ENCODE measurements around the gene APMAP. TPM values are rescaled to one million over a fixed set of nuclear protein-coding genes. Genes with fewer than 3 reads are reported as not detected.

Gene APMAP
- total RNA-seq, 2 donors from 2014 or later, result 70.5 to 93.8 TPM

DNA sequence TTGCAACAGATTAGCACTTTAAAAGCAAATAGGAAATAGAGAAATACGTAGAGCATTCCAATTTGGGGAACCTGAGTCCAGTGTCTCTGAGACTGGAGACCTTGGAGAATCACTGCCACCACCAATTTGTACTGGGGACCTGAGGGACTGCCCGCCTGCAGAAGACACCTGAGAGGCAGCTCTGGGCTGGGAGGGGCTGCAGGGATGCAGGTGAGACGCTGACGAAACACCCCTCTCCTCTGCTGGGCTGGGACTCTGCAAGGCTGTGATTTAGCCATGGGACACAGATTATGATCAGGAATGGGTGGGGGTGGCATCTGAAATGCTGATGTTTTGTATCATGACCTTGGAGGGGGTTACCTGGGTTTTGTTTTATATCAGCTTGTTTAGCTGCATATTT lies 7.0 kb upstream of the APMAP start:
- no peaks in the 10 kb centered on the region for H3K9me3 ChIP-seq
- no peak for DNase-seq (ENCODE audit: low spot score)
- TF ChIP-seq POLR2AphosphoS5 (IDR thresholded peaks at IDR 0.05) (no peak), POLR2A (IDR thresholded peaks at IDR 0.05) (no peak), CTCF (IDR thresholded peaks at IDR 0.05) (no peak)
- H3K4me3 ChIP-seq, result no peak overlapping the region
- H3K27me3 ChIP-seq (replicated peaks; ENCODE audit: insufficient read depth), result no peaks in the 10 kb centered on the region
- WGBS, result 97% methylated on average over 4 of the region's 4 CpGs
- no peaks in the 10 kb centered on the region for H3K4me1 ChIP-seq (replicated peaks)
- intact Hi-C loops (cut with DNase I), result loop anchor here (5.0 to 10.0 kb wide), 3 partner anchors 33 to 1635 kb away; partner anchors contain the start of genes GZF1 and NANP
- H3K36me3 ChIP-seq, result no peaks in the 10 kb centered on the region
- peak overlapping the region; percentile 33 to 67 for H3K27ac ChIP-seq

GRCh38 chr20:24998631-24999445 lies 6.3 kb upstream of the APMAP start:
- H3K4me3 ChIP-seq, result no peak overlapping the region
- no peak for TF ChIP-seq CTCF (IDR thresholded peaks at IDR 0.05)
- TF ChIP-seq POLR2AphosphoS5 (IDR thresholded peaks at IDR 0.05), result no peak
- no peak for TF ChIP-seq POLR2A (IDR thresholded peaks at IDR 0.05)
- no peaks in the 10 kb centered on the region for H3K9me3 ChIP-seq
- intact Hi-C loops (cut with DNase I), result loop anchor here (5.0 to 10.0 kb wide), 3 partner anchors 33 to 1634 kb away; partner anchors contain the start of genes GZF1 and NANP
- no peaks in the 10 kb centered on the region for H3K36me3 ChIP-seq
- no peaks in the 10 kb centered on the region for H3K27me3 ChIP-seq (replicated peaks; ENCODE audit: insufficient read depth)
- 85% methylated on average over 12 of the region's 12 CpGs for WGBS
- no peak for DNase-seq (ENCODE audit: low spot score)
- H3K4me1 ChIP-seq (replicated peaks), result peaks cover 5% of the 10 kb centered on the region
- no peak overlapping the region for H3K27ac ChIP-seq

GRCh38 chr20:24998121-24998520 lies 5.6 kb upstream of the APMAP start:
- Histone ChIP-seq H3K27me3 (replicated peaks; ENCODE audit: insufficient read depth) (no peaks in the 10 kb centered on the region), H3K36me3 (no peaks in the 10 kb centered on the region), H3K4me3 (no peak overlapping the region), H3K4me1 (replicated peaks) (peaks cover 9% of the 10 kb centered on the region), H3K9me3 (no peaks in the 10 kb centered on the region), H3K27ac (no peak overlapping the region)
- TF ChIP-seq CTCF (IDR thresholded peaks at IDR 0.05) (no peak), POLR2A (IDR thresholded peaks at IDR 0.05) (no peak), POLR2AphosphoS5 (IDR thresholded peaks at IDR 0.05) (no peak)
- WGBS, result 79% methylated on average over 3 of the region's 3 CpGs
- intact Hi-C loops (cut with DNase I), result loop anchor here (5.0 to 10.0 kb wide), 3 partner anchors 34 to 1633 kb away; partner anchors contain the start of genes GZF1 and NANP
- DNase-seq (ENCODE audit: low spot score), result no peak

- 65% methylated on average over 9 of the region's 9 CpGs for WGBS
- H3K4me3 ChIP-seq, result no peak overlapping the region
- intact Hi-C loops (cut with DNase I), result loop anchor here (2.0 to 10.0 kb wide), 4 partner anchors 36 to 1632 kb away; partner anchors contain the start of genes GZF1 and NANP
- H3K27me3 ChIP-seq (replicated peaks; ENCODE audit: insufficient read depth), result no peaks in the 10 kb centered on the region
- no peak for DNase-seq (ENCODE audit: low spot score)
- peaks cover 11% of the 10 kb centered on the region for H3K4me1 ChIP-seq (replicated peaks)
- no peaks in the 10 kb centered on the region for H3K9me3 ChIP-seq
- H3K27ac ChIP-seq, result no peak overlapping the region
- no peaks in the 10 kb centered on the region for H3K36me3 ChIP-seq
- TF ChIP-seq CTCF (IDR thresholded peaks at IDR 0.05) (no peak), POLR2AphosphoS5 (IDR thresholded peaks at IDR 0.05) (no peak), POLR2A (IDR thresholded peaks at IDR 0.05) (no peak)
Observed at GRCh38 chr20:24996449-24997377, 4.2 kb upstream of the APMAP start.

Data from prostate gland (tissue), 2 donors.